ENCODE results near the gene SIRPB2. TPM values are rescaled to one million over a fixed set of nuclear protein-coding genes. Genes with fewer than 3 reads are reported as not detected.

Gene SIRPB2
- total RNA-seq, 1 donor from 2014 or later: not detected

- POLR2A ChIA-PET: interaction anchor here (0.9 to 1.0 kb wide), 3 partner anchors 32 to 107 kb away, joined by 3 to 4 read pairs (median 4); partner anchors contain the start of genes FKBP1A and NSFL1C
- CTCF ChIA-PET: interaction anchor here (0.7 to 6.5 kb wide), 8 partner anchors 33 to 217 kb away, joined by 3 to 59 read pairs (median 4); no protein-coding TSS in a partner anchor
- Mint-ChIP-seq H3K36me3 (ENCODE audit: low read depth) (peaks cover 2% of the 10 kb centered on the region), H3K27ac (no peak overlapping the region), H3K27me3 (peaks cover 2% of the 10 kb centered on the region), H3K4me1 (peaks cover 47% of the 10 kb centered on the region), H3K9me3 (no peaks in the 10 kb centered on the region), H3K4me3 (peak overlapping the region; percentile 17)
- DNase-seq (peak; percentile 26), ATAC-seq (ENCODE audit: low read depth) (peak; percentile 78)
- intact Hi-C loops (cut with micrococcal nuclease): loop anchor here (5.0 kb wide), 1 partner anchor 57 kb away; no protein-coding TSS in a partner anchor
- TF ChIP-seq CTCF (IDR thresholded peaks at IDR 0.05): no peak
Observed at GRCh38 chr20:1434571-1435336, 56.5 kb downstream of the SIRPB2 start.

- no peak for DNase-seq
- Mint-ChIP-seq H3K4me3 (no peak overlapping the region), H3K27me3 (peaks cover 2% of the 10 kb centered on the region), H3K27ac (no peak overlapping the region), H3K9me3 (no peaks in the 10 kb centered on the region), H3K4me1 (peaks cover 38% of the 10 kb centered on the region), H3K36me3 (ENCODE audit: low read depth) (no peaks in the 10 kb centered on the region)
- ATAC-seq (ENCODE audit: low read depth): no peak
- intact Hi-C loops (cut with micrococcal nuclease): no loop called here
- TF ChIP-seq CTCF (IDR thresholded peaks at IDR 0.05): no peak
- CTCF ChIA-PET: no interaction called here
- POLR2A ChIA-PET: no interaction called here
Observed at GRCh38 chr20:1431158-1431557, 60.1 kb downstream of the SIRPB2 start.

DNA sequence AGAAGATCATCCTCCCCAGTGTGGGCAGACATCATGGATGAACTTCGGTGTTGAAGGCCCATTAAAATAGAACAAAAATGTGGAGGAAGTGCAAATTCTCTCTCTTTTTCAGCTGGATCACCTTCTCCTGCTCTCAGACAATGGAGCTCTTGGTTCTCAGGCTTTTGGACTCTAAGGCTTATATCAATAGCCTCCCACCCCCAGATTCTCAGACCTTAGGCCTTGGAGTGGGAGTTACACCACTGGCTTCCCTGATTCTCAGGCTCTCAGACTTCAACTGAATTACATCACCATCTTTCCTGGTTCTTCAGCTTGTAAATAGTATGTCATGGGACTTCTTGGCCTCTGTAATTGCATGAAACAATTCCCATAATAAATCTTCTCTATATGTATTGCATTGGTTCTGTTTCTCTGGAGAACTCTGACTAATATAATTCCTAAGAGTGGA lies 61.2 kb downstream of the SIRPB2 start:
- CTCF ChIA-PET: no interaction called here

GRCh38 chr20:1429143-1429728 lies 62.0 kb downstream of the SIRPB2 start:
- Mint-ChIP-seq H3K36me3 (ENCODE audit: low read depth) (no peaks in the 10 kb centered on the region), H3K27ac (no peak overlapping the region), H3K27me3 (peaks cover 2% of the 10 kb centered on the region), H3K4me3 (no peak overlapping the region), H3K4me1 (peaks cover 20% of the 10 kb centered on the region), H3K9me3 (no peaks in the 10 kb centered on the region)
- no peak for TF ChIP-seq CTCF (IDR thresholded peaks at IDR 0.05)
- POLR2A ChIA-PET: no interaction called here
- DNase-seq (no peak), ATAC-seq (ENCODE audit: low read depth) (no peak)
- intact Hi-C loops (cut with micrococcal nuclease): no loop called here
- CTCF ChIA-PET: no interaction called here

More for the DNA sequence above, 61.2 kb downstream of the SIRPB2 start:
- ATAC-seq (ENCODE audit: low read depth) (no peak), DNase-seq (no peak)
- intact Hi-C loops (cut with micrococcal nuclease): no loop called here
- Mint-ChIP-seq H3K4me3 (no peak overlapping the region), H3K4me1 (peaks cover 28% of the 10 kb centered on the region), H3K36me3 (ENCODE audit: low read depth) (no peaks in the 10 kb centered on the region), H3K27ac (no peak overlapping the region), H3K9me3 (no peaks in the 10 kb centered on the region), H3K27me3 (peaks cover 2% of the 10 kb centered on the region)
- no peak for TF ChIP-seq CTCF (IDR thresholded peaks at IDR 0.05)
- POLR2A ChIA-PET: no interaction called here

- intact Hi-C loops (cut with micrococcal nuclease): no loop called here
- DNase-seq (no peak), ATAC-seq (ENCODE audit: low read depth) (no peak)
- Mint-ChIP-seq H3K4me1 (peaks cover 14% of the 10 kb centered on the region), H3K9me3 (no peaks in the 10 kb centered on the region), H3K4me3 (no peak overlapping the region), H3K36me3 (ENCODE audit: low read depth) (no peaks in the 10 kb centered on the region), H3K27me3 (peaks cover 2% of the 10 kb centered on the region), H3K27ac (no peak overlapping the region)
- ChIA-PET CTCF (interaction anchor here (2.2 kb wide), 1 partner anchor 9 kb away, joined by 8 read pairs; no protein-coding TSS in a partner anchor), POLR2A (no interaction called here)
- TF ChIP-seq CTCF (IDR thresholded peaks at IDR 0.05): no peak
Observed at GRCh38 chr20:1427457-1428054, 63.7 kb downstream of the SIRPB2 start.

All from activated B cell treated with CpG ODN at 0.5 μM for 24 hours (primary cell).